Epidermal melanocyte (primary cell): ENCODE results near the gene KIR3DL2.
"Not testable (repeated sequence)": the region's sequence is repeated elsewhere in the genome, so short reads cannot be mapped to it uniquely, and the experiment has no call there.

ENCODE experiments used
- DNase-seq: peaks from one replicate; pipeline ENCODE4 v3.0.0; 2011; ENCODE audit warnings: low spot score; ENCODE audit not compliant: insufficient read length

KIR3DL2 gene

DNA sequence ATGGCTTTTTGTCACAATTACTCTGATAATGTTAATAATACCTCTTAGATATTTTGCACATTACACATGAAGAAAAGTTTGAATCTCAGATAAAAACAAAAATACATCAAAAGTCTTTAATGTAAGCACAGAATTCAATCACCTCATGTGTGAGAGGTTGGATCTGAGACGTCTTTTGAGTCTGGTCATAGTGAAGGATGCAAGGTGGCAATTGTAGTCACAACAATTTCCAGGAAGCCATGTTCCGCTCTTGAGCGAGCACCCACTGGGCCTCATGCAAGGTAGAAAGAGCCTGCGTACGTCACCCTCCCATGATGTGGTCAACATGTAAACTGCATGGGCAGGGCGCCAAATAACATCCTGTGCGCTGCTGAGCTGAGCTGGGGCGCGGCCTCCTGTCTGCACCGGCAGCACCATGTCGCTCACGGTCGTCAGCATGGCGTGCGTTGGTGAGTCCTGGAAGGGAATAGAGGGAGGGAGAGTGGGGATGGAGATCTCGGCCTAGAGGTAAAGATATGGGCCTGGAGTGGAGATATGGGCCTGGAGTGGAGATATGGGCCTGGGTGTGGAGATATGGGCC is at the start of gene KIR3DL2:
Gene KIR3DL2, plus strand, starts transcription at position 383 of the 580 bp plus-strand sequence. Its CDS starts 33 bp downstream, at position 416.
- DNase-seq: not testable (repeated sequence)

DNA sequence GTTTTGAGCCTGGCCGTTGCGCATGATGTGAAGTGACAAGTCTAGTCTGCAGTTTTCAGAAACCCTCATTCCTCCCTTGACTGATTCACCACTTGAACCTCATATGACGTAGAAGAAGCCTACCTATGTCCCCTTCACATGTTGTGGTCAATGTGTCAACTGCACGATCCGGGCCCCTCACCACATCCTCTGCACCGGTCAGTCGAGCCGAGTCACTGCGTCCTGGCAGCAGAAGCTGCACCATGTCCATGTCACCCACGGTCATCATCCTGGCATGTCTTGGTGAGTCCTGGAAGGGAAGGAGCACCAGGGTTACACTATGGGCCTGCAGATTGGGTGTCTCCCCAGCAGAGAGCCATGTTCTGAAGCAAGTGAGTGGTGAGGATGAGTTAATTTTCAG is 46.8 kb upstream of the KIR3DL2 start, which contains the start of gene KIR2DL4:
Gene KIR2DL4, plus strand, starts transcription at position 201 of the 400 bp plus-strand sequence. Its CDS starts 42 bp downstream, at position 243.
- DNase-seq: no peak

DNA sequence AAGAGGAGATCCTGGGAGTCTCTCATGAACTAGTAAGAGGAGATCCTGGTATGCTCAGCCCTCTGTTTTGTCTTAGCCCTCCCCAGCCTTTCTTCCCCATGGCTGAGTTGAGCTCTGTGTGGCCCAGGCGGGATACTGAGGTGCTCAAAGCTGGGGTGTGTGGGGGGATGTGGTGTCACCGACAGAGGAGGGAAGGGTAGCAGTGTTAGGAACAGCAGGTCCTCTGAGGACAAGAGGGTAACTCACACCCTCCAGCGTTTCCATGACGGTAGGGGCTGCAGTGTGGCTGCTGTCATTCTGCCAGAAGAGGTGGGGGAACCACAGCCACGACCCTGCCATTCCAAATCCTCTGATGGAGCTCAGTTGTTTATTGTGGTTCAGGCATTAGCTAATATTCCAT is 46.1 kb upstream of the KIR3DL2 start:
- DNase-seq: no peak

DNA sequence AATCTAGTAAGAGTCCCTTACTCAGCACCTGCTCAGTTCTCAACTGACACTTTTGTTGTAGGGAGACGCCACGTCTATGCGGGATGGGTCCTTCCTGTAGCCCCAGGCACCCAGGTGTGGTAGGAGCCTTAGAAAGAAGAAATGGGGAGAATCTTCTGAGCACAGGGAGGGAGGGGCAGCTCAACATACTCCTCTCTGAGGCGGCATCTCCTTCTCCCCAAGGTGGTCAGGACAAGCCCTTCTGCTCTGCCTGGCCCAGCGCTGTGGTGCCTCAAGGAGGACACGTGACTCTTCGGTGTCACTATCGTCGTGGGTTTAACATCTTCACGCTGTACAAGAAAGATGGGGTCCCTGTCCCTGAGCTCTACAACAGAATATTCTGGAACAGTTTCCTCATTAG is 45.7 kb upstream of the KIR3DL2 start:
- DNase-seq: no peak

DNA sequence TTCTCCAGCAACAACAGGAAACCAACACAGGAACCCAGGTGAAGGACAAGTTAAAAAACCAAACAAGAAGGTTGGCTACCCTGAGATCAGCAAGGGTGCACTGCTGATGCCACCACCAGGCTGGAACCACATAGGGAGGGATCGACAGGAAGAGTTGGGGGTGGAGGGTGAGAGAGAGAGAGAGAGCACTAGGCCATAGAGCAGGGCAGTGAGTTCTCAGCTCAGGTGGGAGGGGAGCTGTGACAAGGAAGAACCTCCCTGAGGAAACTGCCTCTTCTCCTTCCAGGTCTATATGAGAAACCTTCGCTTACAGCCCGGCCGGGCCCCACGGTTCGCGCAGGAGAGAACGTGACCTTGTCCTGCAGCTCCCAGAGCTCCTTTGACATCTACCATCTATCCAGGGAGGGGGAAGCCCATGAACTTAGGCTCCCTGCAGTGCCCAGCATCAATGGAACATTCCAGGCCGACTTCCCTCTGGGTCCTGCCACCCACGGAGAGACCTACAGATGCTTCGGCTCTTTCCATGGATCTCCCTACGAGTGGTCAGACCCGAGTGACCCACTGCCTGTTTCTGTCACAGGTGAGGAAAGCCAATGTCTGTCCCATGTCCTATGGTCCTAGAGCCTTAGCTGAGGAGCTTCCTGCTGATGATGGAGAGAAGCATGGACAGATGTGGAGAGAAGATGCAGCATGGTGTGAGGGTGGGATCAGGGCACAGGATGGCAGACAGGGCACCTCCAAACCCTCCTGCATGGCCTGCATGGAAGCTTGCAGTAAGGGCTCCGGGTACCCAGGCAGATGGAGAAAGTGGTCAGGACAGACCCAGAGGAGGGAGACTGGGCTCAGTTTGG is 44.4 kb upstream of the KIR3DL2 start:
- DNase-seq: no peak

DNA sequence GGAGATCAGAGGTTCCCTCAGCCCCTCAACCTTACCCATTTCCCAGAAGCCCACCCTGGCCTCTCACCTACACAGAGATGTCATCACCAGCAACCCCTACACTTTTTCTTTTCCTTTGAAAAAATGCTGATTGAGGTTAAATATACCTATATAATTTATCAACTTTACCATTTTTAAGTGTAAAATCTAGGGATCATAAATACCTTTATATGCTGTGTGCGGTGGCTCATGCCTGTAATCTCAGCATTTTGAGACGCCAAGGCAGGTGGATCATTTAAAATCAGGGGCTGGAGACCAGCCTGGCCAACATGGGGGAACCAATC is 43.8 kb upstream of the KIR3DL2 start:
- no peak for DNase-seq

DNA sequence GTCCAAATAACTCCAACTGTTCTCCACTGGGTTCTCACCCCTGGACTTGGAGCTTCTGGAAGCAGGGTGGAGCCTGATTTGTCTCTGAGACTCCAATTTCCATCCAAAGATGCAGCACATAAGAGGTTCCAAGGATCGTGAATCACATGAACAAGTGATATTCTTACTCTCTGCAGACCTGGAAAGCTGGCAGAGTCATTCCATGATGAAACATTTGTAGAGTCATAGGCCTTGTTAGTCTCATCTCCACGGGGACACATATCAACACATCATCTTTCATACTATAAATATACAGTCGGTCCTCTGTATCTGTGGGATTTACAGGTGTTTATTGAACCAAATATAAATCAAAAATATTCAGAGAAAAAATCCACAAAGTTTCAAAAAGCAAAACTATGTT is 35.7 kb upstream of the KIR3DL2 start:
- DNase-seq: not testable (repeated sequence)

DNA sequence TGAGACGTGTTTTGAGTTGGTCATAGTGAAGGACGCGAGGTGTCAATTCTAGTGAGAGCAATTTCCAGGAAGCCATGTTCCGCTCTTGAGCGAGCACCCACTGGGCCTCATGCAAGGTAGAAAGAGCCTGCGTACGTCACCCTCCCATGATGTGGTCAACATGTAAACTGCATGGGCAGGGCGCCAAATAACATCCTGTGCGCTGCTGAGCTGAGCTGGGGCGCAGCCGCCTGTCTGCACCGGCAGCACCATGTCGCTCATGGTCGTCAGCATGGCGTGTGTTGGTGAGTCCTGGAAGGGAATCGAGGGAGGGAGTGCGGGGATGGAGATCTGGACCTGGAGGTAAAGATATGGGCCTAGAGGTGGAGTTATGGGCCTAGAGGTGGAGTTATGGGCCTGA is 34.0 kb upstream of the KIR3DL2 start, which contains the start of gene KIR3DL1:
Gene KIR3DL1, plus strand, starts transcription at position 218 of the 400 bp plus-strand sequence.
- not testable (repeated sequence) for DNase-seq

DNA sequence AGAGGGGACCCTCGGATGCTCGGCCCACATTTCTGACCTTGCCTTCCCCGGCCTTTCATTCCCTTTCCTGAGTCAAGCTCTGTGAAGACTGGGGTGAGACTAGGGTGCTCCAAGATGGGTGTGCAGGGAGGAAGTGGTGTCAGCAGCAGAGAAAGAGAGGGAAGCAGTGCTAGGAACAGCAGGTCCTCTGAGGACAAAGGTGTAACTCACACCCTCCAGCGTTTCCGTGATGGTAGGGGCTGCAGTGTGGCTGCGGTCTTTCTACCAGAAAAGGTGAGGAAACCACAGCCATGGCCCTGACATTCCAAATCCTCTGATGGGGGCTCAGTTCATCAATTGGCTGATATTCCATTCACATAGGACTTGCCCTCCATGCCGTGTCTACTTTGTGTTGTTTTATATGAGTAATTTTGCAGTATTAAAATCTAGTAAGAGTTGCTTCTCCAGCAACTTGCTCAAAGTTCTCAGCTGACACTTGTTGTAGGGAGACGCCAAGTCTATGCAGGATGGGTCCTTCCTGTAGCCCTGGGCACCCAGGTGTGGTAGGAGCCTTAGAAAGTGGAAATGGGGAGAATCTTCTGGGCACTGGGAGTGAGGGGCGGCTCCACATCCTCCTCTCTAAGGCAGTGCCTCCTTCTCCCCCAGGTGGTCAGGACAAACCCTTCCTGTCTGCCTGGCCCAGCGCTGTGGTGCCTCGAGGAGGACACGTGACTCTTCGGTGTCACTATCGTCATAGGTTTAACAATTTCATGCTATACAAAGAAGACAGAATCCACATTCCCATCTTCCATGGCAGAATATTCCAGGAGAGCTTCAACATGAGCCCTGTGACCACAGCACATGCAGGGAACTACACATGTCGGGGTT is 32.3 kb upstream of the KIR3DL2 start:
- DNase-seq: no peak

DNA sequence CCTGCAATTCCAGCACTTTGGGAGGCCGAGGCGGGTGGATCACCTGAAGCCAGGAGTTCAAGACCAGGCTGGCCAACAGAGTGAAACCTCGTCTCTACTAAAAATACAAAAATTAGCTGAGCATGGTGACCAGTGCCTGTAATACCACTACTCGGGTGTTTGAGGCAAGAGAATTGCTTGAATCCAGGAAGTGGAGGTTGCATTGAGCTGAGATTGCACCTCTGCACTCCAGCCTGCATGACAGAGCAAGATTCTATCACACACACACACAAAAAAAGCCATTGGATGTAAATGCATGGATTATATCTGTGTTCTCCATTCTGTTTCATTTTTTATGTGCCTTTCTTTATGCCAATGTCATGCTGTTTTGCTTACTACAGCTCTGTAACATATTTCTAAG is 25.8 kb upstream of the KIR3DL2 start:
- not testable (repeated sequence) for DNase-seq

DNA sequence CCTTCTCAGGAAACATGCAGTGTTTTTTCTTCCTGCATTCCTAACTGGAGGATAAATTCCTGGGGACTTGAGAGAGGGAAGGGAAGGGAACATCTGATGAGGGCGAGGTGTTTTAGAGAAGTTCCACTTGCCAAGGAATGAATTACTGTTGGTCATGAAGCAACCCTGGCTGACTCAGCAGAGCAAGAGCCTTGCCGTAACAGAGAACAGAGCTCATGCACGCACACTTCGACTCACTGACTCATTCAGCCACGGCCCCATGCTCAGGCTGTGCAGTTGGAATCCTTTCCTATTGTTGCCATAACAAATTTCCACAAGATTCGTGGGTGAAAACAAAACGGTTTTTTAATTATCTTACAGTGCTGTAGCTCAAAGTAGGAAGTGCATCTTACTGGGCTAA is 24.9 kb upstream of the KIR3DL2 start:
- not testable (repeated sequence) for DNase-seq

DNA sequence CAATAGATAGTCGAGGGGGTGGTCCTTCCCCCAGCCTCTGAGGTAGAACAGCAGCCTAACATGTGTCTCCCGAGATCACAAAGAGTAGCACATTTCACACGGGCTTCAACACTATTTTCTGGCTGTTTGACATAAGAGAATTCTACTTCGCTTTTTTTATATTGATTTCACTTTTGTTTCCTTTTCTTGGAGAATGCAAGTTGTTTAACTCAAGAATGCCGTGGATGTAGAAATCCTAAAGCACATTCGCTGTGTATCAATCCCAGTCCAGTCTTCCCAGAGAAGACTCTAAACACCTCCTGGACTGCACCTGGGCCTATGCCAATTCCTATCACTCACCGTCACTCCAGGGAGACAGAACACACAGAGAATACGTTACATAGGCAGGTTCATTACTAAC is 22.2 kb upstream of the KIR3DL2 start:
- DNase-seq: not testable (repeated sequence)

DNA sequence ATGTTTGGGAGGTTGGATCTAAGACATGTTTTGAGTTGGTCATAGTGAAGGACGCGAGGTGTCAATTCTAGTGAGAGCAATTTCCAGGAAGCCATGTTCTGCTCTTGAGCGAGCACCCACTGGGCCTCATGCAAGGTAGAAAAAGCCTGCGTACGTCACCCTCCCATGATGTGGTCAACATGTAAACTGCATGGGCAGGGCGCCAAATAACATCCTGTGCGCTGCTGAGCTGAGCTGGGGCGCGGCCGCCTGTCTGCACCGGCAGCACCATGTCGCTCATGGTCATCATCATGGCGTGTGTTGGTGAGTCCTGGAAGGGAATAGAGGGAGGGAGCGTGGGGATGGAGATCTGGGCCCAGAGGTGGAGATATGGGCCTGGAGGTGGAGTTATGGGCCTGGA is 17.7 kb upstream of the KIR3DL2 start, which contains the start of gene KIR2DS4:
Gene KIR2DS4, plus strand, starts transcription at position 181 of the 400 bp plus-strand sequence.
- not testable (repeated sequence) for DNase-seq

DNA sequence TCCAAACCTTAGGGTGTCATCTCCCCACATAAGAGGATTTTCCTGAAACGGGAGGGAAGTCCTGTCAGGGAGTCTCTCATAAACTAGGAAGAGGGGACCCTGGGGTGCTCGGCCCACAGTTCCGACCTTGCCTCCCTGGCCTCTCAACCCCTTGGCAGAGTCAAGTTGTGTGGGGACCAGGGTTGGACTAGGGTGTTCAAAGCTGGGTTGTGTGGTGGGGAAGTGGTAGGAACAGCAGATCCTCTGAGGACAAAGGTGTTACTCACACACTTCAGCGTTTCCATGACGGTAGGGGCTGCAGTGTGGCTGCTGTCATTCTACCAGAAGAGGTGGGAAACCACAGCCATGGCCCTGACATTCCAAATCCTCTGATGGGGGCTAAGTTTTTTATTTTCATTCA is 15.1 kb upstream of the KIR3DL2 start:
- not testable (repeated sequence) for DNase-seq

DNA sequence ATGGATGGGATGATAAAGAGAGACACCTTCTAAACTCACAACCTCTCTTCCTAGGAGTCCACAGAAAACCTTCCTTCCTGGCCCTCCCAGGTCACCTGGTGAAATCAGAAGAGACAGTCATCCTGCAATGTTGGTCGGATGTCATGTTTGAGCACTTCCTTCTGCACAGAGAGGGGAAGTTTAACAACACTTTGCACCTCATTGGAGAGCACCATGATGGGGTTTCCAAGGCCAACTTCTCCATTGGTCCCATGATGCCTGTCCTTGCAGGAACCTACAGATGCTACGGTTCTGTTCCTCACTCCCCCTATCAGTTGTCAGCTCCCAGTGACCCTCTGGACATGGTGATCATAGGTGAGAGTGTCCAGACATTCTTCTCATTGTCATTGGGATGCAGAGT is 12.7 kb upstream of the KIR3DL2 start:
- not testable (repeated sequence) for DNase-seq

DNA sequence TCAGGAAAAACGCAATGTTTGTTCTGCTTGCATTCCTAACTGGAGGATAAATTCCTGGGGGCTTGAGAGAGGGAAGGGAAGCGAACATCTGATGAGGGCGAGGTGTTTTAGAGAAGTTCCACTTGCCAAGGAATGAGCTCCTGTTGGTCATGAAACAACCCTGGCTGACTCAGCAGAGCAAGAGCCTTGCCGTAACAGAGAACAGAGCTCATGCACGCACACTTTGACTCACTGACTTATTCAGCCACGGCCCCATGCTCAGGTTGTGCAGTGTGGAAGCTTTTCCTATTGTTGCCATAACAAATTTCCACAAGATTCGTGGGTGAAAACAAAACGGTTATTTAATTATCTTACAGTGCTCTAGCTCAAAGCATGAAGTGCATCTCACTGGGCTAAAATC is 7.1 kb upstream of the KIR3DL2 start:
- not testable (repeated sequence) for DNase-seq

DNA sequence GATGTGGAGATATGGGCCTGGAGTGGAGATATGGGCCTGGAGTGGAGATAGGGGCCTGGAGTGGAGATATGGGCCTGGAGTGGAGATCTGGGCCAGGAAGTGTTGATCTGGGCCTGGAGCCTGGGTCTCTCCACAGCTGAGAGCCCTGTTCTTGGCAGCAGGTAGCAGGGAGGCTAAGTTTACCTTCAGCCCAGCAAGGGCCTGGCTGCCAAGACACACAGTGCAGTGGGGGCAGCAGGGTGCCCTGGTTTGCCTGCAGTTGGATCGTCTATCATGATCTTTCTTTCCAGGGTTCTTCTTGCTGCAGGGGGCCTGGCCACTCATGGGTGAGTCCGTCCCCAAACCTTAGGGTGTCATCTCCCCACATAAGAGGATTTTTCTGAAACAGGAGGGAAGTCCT is 687 bp downstream of the KIR3DL2 start:
- no peak for DNase-seq

DNA sequence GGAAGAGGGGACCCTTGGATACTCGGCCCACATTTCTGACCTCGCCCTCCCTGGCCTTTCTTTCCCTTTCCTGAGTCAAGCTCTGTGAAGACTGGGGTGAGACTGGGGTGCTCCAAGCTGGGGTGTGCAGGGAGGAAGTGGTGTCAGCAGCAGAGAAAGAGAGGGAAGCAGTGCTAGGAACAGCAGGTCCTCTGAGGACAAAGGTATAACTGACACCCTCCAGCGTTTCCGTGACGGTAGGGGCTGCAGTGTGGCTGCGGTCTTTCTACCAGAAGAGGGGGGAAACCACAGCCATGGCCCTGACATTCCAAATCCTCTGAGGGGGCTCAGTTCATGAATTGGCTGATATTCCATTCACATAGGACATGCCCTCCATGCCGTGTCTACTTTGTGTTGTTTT is 1.1 kb downstream of the KIR3DL2 start:
- no peak for DNase-seq

DNA sequence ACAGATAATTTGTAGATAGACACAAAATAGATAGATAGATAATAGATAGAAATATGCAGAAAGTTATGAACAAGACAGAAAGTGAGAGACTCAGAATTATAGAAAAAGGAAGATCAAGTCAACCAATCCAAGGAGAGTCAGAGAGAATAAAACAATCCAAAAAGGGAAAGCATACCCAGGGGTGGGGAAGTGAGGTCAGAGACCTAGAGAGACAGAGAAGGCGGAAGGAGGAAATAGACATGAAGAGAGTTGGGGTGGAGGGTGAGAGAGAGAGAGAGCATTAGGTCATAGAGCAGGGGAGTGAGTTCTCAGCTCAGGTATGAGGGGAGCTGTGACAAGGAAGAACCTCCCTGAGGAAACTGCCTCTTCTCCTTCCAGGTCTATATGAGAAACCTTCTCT is 5.0 kb downstream of the KIR3DL2 start:
- DNase-seq: not testable (repeated sequence)

DNA sequence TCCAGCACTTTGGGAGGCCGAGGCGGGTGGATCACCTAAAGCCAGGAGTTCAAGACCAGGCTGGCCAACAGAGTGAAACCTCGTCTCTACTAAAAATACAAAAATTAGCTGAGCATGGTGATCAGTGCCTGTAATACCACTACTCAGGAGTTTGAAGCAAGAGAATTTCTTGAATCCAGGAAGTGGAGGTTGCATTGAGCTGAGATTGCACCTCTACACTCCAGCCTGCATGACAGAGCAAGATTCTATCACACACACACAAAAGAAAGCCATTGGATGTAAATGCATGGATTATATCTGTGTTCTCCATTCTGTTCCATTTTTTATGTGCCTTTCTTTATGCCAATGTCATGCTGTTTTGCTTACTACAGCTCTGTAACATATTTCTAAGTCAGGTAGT is 8.2 kb downstream of the KIR3DL2 start:
- not testable (repeated sequence) for DNase-seq

DNA sequence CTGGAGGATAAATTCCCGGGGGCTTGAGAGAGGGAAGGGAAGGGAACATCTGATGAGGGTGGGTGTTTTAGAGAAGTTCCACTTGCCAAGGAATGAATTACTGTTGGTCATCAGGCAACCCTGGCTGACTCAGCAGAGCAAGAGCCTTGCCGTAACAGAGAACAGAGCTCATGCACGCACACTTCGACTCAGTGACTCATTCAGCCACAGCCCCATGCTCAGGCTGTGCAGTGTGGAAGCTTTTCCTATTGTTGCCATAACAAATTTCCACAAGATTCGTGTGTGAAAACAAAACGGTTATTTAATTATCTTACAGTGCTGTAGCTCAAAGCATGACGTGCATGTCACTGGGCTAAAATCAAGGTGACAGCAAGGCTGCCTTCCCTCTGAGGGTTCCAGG is 9.2 kb downstream of the KIR3DL2 start:
- DNase-seq: not testable (repeated sequence)

DNA sequence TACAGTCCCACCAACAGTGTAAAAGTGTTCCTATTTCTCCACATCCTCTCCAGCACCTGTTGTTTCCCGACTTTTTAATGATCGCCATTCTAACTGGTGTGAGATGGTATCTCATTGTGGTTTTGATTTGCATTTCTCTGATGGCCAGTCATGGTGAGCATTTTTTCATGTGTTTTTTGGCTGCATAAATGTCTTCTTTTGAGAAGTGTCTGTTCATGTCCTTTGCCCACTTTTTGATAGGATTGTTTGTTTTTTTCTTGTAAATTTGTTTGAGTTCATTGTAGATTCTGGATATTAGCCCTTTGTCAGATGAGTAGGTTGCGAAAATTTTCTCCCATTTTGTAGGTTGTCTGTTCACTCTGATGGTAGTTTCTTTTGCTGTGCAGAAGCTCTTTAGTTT is 13.2 kb downstream of the KIR3DL2 start:
- DNase-seq: not testable (repeated sequence)
